ENCODE results near the gene PTMA.
A peak's percentile ranks its signal among the peaks of the same experiment; 100 is the strongest.
"Not testable (repeated sequence)": the region's sequence is repeated elsewhere in the genome, so short reads cannot be mapped to it uniquely, and the experiment has no call there.

The PTMA gene

GRCh38 chr2:231707927-231708772, at the start of gene PTMA:
PTMA (plus strand) TSS chr2:231708525; CDS start chr2:231708707, 182 bp downstream.
- peak; percentile 98 to 99 for DNase-seq

- not testable (repeated sequence) for DNase-seq
Observed at GRCh38 chr2:231660073-231660472, 48.3 kb upstream of the PTMA start.

- DNase-seq, result no peak
Observed at GRCh38 chr2:231660860-231661259, 47.5 kb upstream of the PTMA start.

GRCh38 chr2:231661422-231662027, 46.8 kb upstream of the PTMA start:
- DNase-seq, result no peak

- peak; percentile 97 for DNase-seq
Observed at GRCh38 chr2:231662028-231662810, 46.1 kb upstream of the PTMA start.

- no peak for DNase-seq
Observed at GRCh38 chr2:231662811-231663457, 45.4 kb upstream of the PTMA start.

- DNase-seq, result no peak
Observed at GRCh38 chr2:231663458-231664212, 44.7 kb upstream of the PTMA start.

- no peak for DNase-seq
Observed at GRCh38 chr2:231664727-231665126, 43.6 kb upstream of the PTMA start.

- no peak for DNase-seq
Observed at GRCh38 chr2:231665245-231666170, 42.8 kb upstream of the PTMA start.

GRCh38 chr2:231666171-231667095, 41.9 kb upstream of the PTMA start:
- peak; percentile 78 to 79 for DNase-seq

GRCh38 chr2:231667096-231667427, 41.3 kb upstream of the PTMA start:
- DNase-seq, result peak in 1 of 2 experiments; percentile 19

- no peak for DNase-seq
Observed at GRCh38 chr2:231667496-231667895, 40.8 kb upstream of the PTMA start.

- no peak for DNase-seq
Observed at GRCh38 chr2:231668981-231669380, 39.3 kb upstream of the PTMA start.

- no peak for DNase-seq
Observed at GRCh38 chr2:231671270-231672050, 36.9 kb upstream of the PTMA start.

- DNase-seq, result no peak
Observed at GRCh38 chr2:231672617-231673347, 35.5 kb upstream of the PTMA start.

GRCh38 chr2:231673348-231673770, 35.0 kb upstream of the PTMA start:
- peak; percentile 24 to 26 for DNase-seq

GRCh38 chr2:231674587-231675338, 33.6 kb upstream of the PTMA start:
- DNase-seq, result peak; percentile 43 to 57

GRCh38 chr2:231676243-231676642, 32.1 kb upstream of the PTMA start:
- no peak for DNase-seq
